SK-N-SH (cell line): ENCODE results near the gene WASF3.

Source experiments
- EZH2phosphoT487 ChIP-seq: fragments of 200-600 bp; sonication (generic); IDR thresholded peaks from 2 replicates; pipeline ENCODE4 v1.6.1; 2017; ENCODE audit warnings: low read depth, mixed run types, mild to moderate bottlenecking, antibody characterized with exemption, moderate library complexity, borderline replicate concordance
- FOXM1 ChIP-seq: IDR thresholded peaks from 2 replicates; pipeline ENCODE4 v1.4.0; 2012; ENCODE audit warnings: low read depth, mild to moderate bottlenecking
- GATA2 ChIP-seq: sonication (generic); formaldehyde crosslinking; IDR thresholded peaks from 2 replicates; pipeline ENCODE4 v1.5.0; 2020; ENCODE audit warnings: mild to moderate bottlenecking, missing genetic modification reagents
- MEF2A ChIP-seq: IDR thresholded peaks from 2 replicates; pipeline ENCODE4 v1.4.0; 2012; ENCODE audit warnings: low read depth, borderline replicate concordance
- POLR2AphosphoS5 ChIP-seq: IDR thresholded peaks from 2 replicates; pipeline ENCODE4 v1.6.1; 2012; ENCODE audit warnings: low read depth, low read length
- RFX5 ChIP-seq: IDR thresholded peaks from 2 replicates; pipeline ENCODE4 v1.6.1; 2012; ENCODE audit warnings: mild to moderate bottlenecking, improper control_type of control experiment, low read length
- TCF12 ChIP-seq: IDR thresholded peaks from 2 replicates; pipeline ENCODE4 v1.4.0; 2012
- YY1 ChIP-seq: IDR thresholded peaks from 2 replicates; pipeline ENCODE4 v1.4.0; 2012; ENCODE audit warnings: low read depth, mild to moderate bottlenecking
- TF ChIP-seq, protein P1 (sequence below): fragments of 200-600 bp; sonication (generic); IDR thresholded peaks from 2 replicates; pipeline ENCODE4 v1.6.1; 2017; ENCODE audit warnings: antibody characterized with exemption, mild to moderate bottlenecking, moderate library complexity
- TF ChIP-seq, protein P2 (sequence below): IDR thresholded peaks from 2 replicates; pipeline ENCODE4 v1.6.1; 2012; ENCODE audit warnings: mild to moderate bottlenecking, low read depth, low read length, moderate library complexity
- TF ChIP-seq, protein P3 (sequence below): fragments of 150-350 bp; IDR thresholded peaks from 2 replicates; pipeline ENCODE4 v1.6.1; 2017; ENCODE audit warnings: antibody characterized with exemption, low read length, low read depth, borderline replicate concordance
- TF ChIP-seq, protein P4 (sequence below): IDR thresholded peaks from 2 replicates; pipeline ENCODE4 v1.4.0; 2012; ENCODE audit warnings: low read depth, borderline replicate concordance
- TF ChIP-seq, protein P5 (sequence below): IDR thresholded peaks from 2 replicates; pipeline ENCODE4 v1.4.0; 2012; ENCODE audit warnings: low read depth
- TF ChIP-seq, protein P6 (sequence below): fragments of 150-350 bp; IDR thresholded peaks from 2 replicates; pipeline ENCODE4 v1.6.1; 2016; ENCODE audit warnings: mild to moderate bottlenecking, low read depth, low read length

DNA sequence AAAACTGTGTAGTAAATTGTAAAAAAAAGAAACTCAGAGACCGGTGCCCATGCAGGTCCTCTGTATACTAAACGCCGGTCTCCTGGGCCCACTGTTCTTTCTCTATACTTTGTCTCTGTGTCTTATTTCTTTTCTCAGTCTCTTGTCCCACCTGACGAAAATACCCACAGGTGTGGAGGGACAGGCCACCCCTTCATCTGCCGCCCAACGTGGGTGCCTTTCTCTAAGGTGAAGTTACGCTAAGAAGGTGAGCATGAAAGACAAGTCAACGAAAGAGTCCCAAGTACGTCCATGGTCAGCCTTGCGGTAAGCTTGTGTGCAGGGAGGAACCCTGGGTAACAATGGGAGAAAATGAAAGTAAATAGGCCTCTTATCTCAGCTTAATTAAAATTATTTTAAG lies 48.0 kb upstream of the WASF3 start:
- TF ChIP-seq EZH2phosphoT487 (no peak), POLR2AphosphoS5 (no peak), YY1 (no peak), RFX5 (no peak), MEF2A (no peak), TCF12 (no peak), GATA2 (no peak), FOXM1 (no peak)
- TF ChIP-seq, protein P1, sequence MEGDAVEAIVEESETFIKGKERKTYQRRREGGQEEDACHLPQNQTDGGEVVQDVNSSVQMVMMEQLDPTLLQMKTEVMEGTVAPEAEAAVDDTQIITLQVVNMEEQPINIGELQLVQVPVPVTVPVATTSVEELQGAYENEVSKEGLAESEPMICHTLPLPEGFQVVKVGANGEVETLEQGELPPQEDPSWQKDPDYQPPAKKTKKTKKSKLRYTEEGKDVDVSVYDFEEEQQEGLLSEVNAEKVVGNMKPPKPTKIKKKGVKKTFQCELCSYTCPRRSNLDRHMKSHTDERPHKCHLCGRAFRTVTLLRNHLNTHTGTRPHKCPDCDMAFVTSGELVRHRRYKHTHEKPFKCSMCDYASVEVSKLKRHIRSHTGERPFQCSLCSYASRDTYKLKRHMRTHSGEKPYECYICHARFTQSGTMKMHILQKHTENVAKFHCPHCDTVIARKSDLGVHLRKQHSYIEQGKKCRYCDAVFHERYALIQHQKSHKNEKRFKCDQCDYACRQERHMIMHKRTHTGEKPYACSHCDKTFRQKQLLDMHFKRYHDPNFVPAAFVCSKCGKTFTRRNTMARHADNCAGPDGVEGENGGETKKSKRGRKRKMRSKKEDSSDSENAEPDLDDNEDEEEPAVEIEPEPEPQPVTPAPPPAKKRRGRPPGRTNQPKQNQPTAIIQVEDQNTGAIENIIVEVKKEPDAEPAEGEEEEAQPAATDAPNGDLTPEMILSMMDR = no peak
- TF ChIP-seq, protein P2, sequence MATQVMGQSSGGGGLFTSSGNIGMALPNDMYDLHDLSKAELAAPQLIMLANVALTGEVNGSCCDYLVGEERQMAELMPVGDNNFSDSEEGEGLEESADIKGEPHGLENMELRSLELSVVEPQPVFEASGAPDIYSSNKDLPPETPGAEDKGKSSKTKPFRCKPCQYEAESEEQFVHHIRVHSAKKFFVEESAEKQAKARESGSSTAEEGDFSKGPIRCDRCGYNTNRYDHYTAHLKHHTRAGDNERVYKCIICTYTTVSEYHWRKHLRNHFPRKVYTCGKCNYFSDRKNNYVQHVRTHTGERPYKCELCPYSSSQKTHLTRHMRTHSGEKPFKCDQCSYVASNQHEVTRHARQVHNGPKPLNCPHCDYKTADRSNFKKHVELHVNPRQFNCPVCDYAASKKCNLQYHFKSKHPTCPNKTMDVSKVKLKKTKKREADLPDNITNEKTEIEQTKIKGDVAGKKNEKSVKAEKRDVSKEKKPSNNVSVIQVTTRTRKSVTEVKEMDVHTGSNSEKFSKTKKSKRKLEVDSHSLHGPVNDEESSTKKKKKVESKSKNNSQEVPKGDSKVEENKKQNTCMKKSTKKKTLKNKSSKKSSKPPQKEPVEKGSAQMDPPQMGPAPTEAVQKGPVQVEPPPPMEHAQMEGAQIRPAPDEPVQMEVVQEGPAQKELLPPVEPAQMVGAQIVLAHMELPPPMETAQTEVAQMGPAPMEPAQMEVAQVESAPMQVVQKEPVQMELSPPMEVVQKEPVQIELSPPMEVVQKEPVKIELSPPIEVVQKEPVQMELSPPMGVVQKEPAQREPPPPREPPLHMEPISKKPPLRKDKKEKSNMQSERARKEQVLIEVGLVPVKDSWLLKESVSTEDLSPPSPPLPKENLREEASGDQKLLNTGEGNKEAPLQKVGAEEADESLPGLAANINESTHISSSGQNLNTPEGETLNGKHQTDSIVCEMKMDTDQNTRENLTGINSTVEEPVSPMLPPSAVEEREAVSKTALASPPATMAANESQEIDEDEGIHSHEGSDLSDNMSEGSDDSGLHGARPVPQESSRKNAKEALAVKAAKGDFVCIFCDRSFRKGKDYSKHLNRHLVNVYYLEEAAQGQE = no peak
- TF ChIP-seq, protein P3, sequence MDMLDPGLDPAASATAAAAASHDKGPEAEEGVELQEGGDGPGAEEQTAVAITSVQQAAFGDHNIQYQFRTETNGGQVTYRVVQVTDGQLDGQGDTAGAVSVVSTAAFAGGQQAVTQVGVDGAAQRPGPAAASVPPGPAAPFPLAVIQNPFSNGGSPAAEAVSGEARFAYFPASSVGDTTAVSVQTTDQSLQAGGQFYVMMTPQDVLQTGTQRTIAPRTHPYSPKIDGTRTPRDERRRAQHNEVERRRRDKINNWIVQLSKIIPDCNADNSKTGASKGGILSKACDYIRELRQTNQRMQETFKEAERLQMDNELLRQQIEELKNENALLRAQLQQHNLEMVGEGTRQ = no peak
- TF ChIP-seq, protein P4, sequence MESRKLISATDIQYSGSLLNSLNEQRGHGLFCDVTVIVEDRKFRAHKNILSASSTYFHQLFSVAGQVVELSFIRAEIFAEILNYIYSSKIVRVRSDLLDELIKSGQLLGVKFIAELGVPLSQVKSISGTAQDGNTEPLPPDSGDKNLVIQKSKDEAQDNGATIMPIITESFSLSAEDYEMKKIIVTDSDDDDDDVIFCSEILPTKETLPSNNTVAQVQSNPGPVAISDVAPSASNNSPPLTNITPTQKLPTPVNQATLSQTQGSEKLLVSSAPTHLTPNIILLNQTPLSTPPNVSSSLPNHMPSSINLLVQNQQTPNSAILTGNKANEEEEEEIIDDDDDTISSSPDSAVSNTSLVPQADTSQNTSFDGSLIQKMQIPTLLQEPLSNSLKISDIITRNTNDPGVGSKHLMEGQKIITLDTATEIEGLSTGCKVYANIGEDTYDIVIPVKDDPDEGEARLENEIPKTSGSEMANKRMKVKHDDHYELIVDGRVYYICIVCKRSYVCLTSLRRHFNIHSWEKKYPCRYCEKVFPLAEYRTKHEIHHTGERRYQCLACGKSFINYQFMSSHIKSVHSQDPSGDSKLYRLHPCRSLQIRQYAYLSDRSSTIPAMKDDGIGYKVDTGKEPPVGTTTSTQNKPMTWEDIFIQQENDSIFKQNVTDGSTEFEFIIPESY = no peak
- TF ChIP-seq, protein P5, sequence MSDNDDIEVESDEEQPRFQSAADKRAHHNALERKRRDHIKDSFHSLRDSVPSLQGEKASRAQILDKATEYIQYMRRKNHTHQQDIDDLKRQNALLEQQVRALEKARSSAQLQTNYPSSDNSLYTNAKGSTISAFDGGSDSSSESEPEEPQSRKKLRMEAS = no peak
- TF ChIP-seq, protein P6, sequence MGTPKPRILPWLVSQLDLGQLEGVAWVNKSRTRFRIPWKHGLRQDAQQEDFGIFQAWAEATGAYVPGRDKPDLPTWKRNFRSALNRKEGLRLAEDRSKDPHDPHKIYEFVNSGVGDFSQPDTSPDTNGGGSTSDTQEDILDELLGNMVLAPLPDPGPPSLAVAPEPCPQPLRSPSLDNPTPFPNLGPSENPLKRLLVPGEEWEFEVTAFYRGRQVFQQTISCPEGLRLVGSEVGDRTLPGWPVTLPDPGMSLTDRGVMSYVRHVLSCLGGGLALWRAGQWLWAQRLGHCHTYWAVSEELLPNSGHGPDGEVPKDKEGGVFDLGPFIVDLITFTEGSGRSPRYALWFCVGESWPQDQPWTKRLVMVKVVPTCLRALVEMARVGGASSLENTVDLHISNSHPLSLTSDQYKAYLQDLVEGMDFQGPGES = no peak
